Testis (tissue), 2 donors: Measurements from ENCODE around the gene TMEM63C.

ENCODE experiments used
- CTCF ChIP-seq, 3 experiments: fragments of 450-650 bp in 2 of 3; fragments of 200-600 bp in 1 of 3; sonication (generic) in 1 of 3; IDR thresholded peaks; one replicate each; pipeline ENCODE4 v1.5.1; 2016 to 2019; ENCODE audit warnings: antibody characterized with exemption in 3 of 3, mild to moderate bottlenecking in 2 of 3, moderate library complexity in 1 of 3
- POLR2A ChIP-seq: fragments of 450-650 bp; IDR thresholded peaks from one replicate; pipeline ENCODE4 v1.6.1; 2017; ENCODE audit warnings: antibody characterized with exemption, mild to moderate bottlenecking, moderate library complexity

GRCh38 chr14:77208291-77208978 lies 26.8 kb downstream of the TMEM63C start:
- TF ChIP-seq CTCF (IDR thresholded peaks at IDR 0.05) (no peak), POLR2A (no peak)
